ENCODE data around the gene CCDC71L. TPM values are rescaled to one million over a fixed set of nuclear protein-coding genes. Genes with fewer than 3 reads are reported as not detected.
A peak's percentile ranks its signal among the peaks of the same experiment; 100 is the strongest.
"Not testable (repeated sequence)": the region's sequence is repeated elsewhere in the genome, so short reads cannot be mapped to it uniquely, and the experiment has no call there.

The CCDC71L gene
- total RNA-seq, 2 experiments from 2014 or later, result 16.6 to 17.8 TPM

GRCh38 chr7:106676506-106676905 is 15.5 kb upstream of the CCDC71L start:
- H3K36me3 Mint-ChIP-seq (ENCODE audit: low read depth); DNase-seq; H3K4me3 Mint-ChIP-seq; H3K9me3 Mint-ChIP-seq (ENCODE audit: insufficient read depth); H3K27me3 Mint-ChIP-seq (ENCODE audit: low read depth); CTCF ChIA-PET; H3K27ac Mint-ChIP-seq; POLR2A ChIA-PET; ATAC-seq: not testable (repeated sequence)
- peaks cover 11% of the 10 kb centered on the region for H3K4me1 Mint-ChIP-seq (ENCODE audit: low read depth)

GRCh38 chr7:106673688-106674087 is 12.7 kb upstream of the CCDC71L start:
- H3K9me3 Mint-ChIP-seq (ENCODE audit: insufficient read depth); H3K4me3 Mint-ChIP-seq; H3K27ac Mint-ChIP-seq; H3K4me1 Mint-ChIP-seq (ENCODE audit: low read depth); H3K36me3 Mint-ChIP-seq (ENCODE audit: low read depth); POLR2A ChIA-PET; CTCF ChIA-PET; H3K27me3 Mint-ChIP-seq (ENCODE audit: low read depth); DNase-seq; ATAC-seq: not testable (repeated sequence)

- not testable (repeated sequence) for H3K4me3 Mint-ChIP-seq
Observed at GRCh38 chr7:106671930-106672329, 11.0 kb upstream of the CCDC71L start.

GRCh38 chr7:106671160-106671559 is 10.2 kb upstream of the CCDC71L start:
- H3K36me3 Mint-ChIP-seq (ENCODE audit: low read depth), result peaks cover 2% of the 10 kb centered on the region
- peaks cover 5% of the 10 kb centered on the region for H3K4me1 Mint-ChIP-seq (ENCODE audit: low read depth)
- no peak overlapping the region for H3K27ac Mint-ChIP-seq
- ATAC-seq, result no peak
- CTCF ChIA-PET, result interaction anchor here (1.0 to 2.6 kb wide), 3 partner anchors 10 to 65 kb away, joined by 3 to 9 read pairs (median 4); partner anchors contain the start of gene CCDC71L
- H3K27me3 Mint-ChIP-seq (ENCODE audit: low read depth), result no peaks in the 10 kb centered on the region
- peaks cover 3% of the 10 kb centered on the region for H3K9me3 Mint-ChIP-seq (ENCODE audit: insufficient read depth)
- DNase-seq, result no peak
- POLR2A ChIA-PET, result no interaction called here
- no peak overlapping the region for H3K4me3 Mint-ChIP-seq

More at GRCh38 chr7:106671930-106672329, 11.0 kb upstream of the CCDC71L start:
- H3K36me3 Mint-ChIP-seq (ENCODE audit: low read depth); POLR2A ChIA-PET; H3K9me3 Mint-ChIP-seq (ENCODE audit: insufficient read depth); H3K4me1 Mint-ChIP-seq (ENCODE audit: low read depth); H3K27ac Mint-ChIP-seq; H3K27me3 Mint-ChIP-seq (ENCODE audit: low read depth); DNase-seq; ATAC-seq: not testable (repeated sequence)
- CTCF ChIA-PET, result interaction anchor here (0.9 to 2.6 kb wide), 3 partner anchors 11 to 64 kb away, joined by 3 to 9 read pairs (median 4); partner anchors contain the start of gene CCDC71L

GRCh38 chr7:106668861-106669524 is 8.0 kb upstream of the CCDC71L start:
- Mint-ChIP-seq H3K27me3 (ENCODE audit: low read depth) (no peaks in the 10 kb centered on the region), H3K4me1 (ENCODE audit: low read depth) (peaks cover 5% of the 10 kb centered on the region), H3K36me3 (ENCODE audit: low read depth) (peaks cover 2% of the 10 kb centered on the region), H3K4me3 (no peak overlapping the region), H3K9me3 (ENCODE audit: insufficient read depth) (peaks cover 8% of the 10 kb centered on the region), H3K27ac (no peak overlapping the region)
- no peak for ATAC-seq
- DNase-seq, result no peak
- ChIA-PET CTCF (no interaction called here), POLR2A (no interaction called here)

- DNase-seq, result no peak
- Mint-ChIP-seq H3K9me3 (ENCODE audit: insufficient read depth) (peaks cover 5% of the 10 kb centered on the region), H3K4me3 (no peak overlapping the region), H3K27ac (no peak overlapping the region), H3K27me3 (ENCODE audit: low read depth) (peaks cover 4% of the 10 kb centered on the region), H3K36me3 (ENCODE audit: low read depth) (peaks cover 2% of the 10 kb centered on the region), H3K4me1 (ENCODE audit: low read depth) (peaks cover 9% of the 10 kb centered on the region)
- ATAC-seq, result no peak
- POLR2A ChIA-PET, result no interaction called here
- CTCF ChIA-PET, result interaction anchor here (1.3 to 4.3 kb wide), 2 partner anchors 70 to 490 kb away, joined by 3 to 25 read pairs; no protein-coding TSS in a partner anchor
Observed at GRCh38 chr7:106666353-106666752, 5.4 kb upstream of the CCDC71L start.

- CTCF ChIA-PET, result interaction anchor here (0.6 to 4.3 kb wide), 3 partner anchors 35 to 488 kb away, joined by 3 to 25 read pairs (median 3); no protein-coding TSS in a partner anchor
- DNase-seq (no peak), ATAC-seq (no peak)
- Mint-ChIP-seq H3K4me3 (no peak overlapping the region), H3K36me3 (ENCODE audit: low read depth) (peaks cover 5% of the 10 kb centered on the region), H3K27me3 (ENCODE audit: low read depth) (peaks cover 4% of the 10 kb centered on the region), H3K9me3 (ENCODE audit: insufficient read depth) (peaks cover 5% of the 10 kb centered on the region), H3K27ac (no peak overlapping the region), H3K4me1 (ENCODE audit: low read depth) (peaks cover 10% of the 10 kb centered on the region)
- POLR2A ChIA-PET, result no interaction called here
Observed at GRCh38 chr7:106664343-106664742, 3.4 kb upstream of the CCDC71L start.

- ChIA-PET CTCF (interaction anchor here (0.6 to 10.0 kb wide), 26 partner anchors 10 to 1083 kb away, joined by 3 to 195 read pairs (median 4); partner anchors contain the start of genes CBLL1, HBP1, NAMPT and PIK3CG), POLR2A (interaction anchor here (0.7 to 1.8 kb wide), 6 partner anchors 10 to 509 kb away, joined by 3 to 11 read pairs (median 4); partner anchors contain the start of gene HBP1)
- Mint-ChIP-seq H3K27ac (peak overlapping the region; percentile 89), H3K9me3 (ENCODE audit: insufficient read depth) (no peaks in the 10 kb centered on the region), H3K36me3 (ENCODE audit: low read depth) (peaks cover 10% of the 10 kb centered on the region), H3K4me1 (ENCODE audit: low read depth) (peaks cover 30% of the 10 kb centered on the region), H3K27me3 (ENCODE audit: low read depth) (peaks cover 4% of the 10 kb centered on the region), H3K4me3 (peak overlapping the region; percentile 92)
- DNase-seq (peak; percentile 85), ATAC-seq (peak; percentile 67)
Observed at GRCh38 chr7:106659963-106660861, 746 bp downstream of the CCDC71L start.

- ChIA-PET CTCF (interaction anchor here (0.7 to 10.0 kb wide), 13 partner anchors 20 to 482 kb away, joined by 3 to 195 read pairs (median 8); partner anchors contain the start of gene PIK3CG), POLR2A (interaction anchor here (0.8 to 1.2 kb wide), 3 partner anchors 60 to 509 kb away, joined by 3 to 4 read pairs (median 3); partner anchors contain the start of gene HBP1)
- Mint-ChIP-seq H3K9me3 (ENCODE audit: insufficient read depth) (no peaks in the 10 kb centered on the region), H3K27ac (peak overlapping the region; percentile 86), H3K4me1 (ENCODE audit: low read depth) (peaks cover 30% of the 10 kb centered on the region), H3K4me3 (peak overlapping the region; percentile 92), H3K27me3 (ENCODE audit: low read depth) (peaks cover 4% of the 10 kb centered on the region), H3K36me3 (ENCODE audit: low read depth) (peaks cover 10% of the 10 kb centered on the region)
- no peak for DNase-seq
- no peak for ATAC-seq
Observed at GRCh38 chr7:106659166-106659962, 1.6 kb downstream of the CCDC71L start.

- POLR2A ChIA-PET, result interaction anchor here (0.6 to 1.5 kb wide), 4 partner anchors 60 to 510 kb away, joined by 3 read pairs; partner anchors contain the start of gene HBP1
- Mint-ChIP-seq H3K27ac (no peak overlapping the region), H3K27me3 (ENCODE audit: low read depth) (peaks cover 7% of the 10 kb centered on the region), H3K4me1 (ENCODE audit: low read depth) (peaks cover 30% of the 10 kb centered on the region), H3K4me3 (peak overlapping the region; percentile 56), H3K9me3 (ENCODE audit: insufficient read depth) (no peaks in the 10 kb centered on the region), H3K36me3 (ENCODE audit: low read depth) (peaks cover 10% of the 10 kb centered on the region)
- CTCF ChIA-PET, result interaction anchor here (0.7 to 10.0 kb wide), 15 partner anchors 18 to 482 kb away, joined by 3 to 195 read pairs (median 7); partner anchors contain the start of gene PIK3CG
- DNase-seq, result no peak
- no peak for ATAC-seq
Observed at GRCh38 chr7:106658316-106659165, 2.4 kb downstream of the CCDC71L start.
